ENCODE results near the gene TBATA. TPM values are rescaled to one million over a fixed set of nuclear protein-coding genes. Genes with fewer than 3 reads are reported as not detected.

TBATA gene
- total RNA-seq, 1 experiment from 2014 or later: not detected

DNA sequence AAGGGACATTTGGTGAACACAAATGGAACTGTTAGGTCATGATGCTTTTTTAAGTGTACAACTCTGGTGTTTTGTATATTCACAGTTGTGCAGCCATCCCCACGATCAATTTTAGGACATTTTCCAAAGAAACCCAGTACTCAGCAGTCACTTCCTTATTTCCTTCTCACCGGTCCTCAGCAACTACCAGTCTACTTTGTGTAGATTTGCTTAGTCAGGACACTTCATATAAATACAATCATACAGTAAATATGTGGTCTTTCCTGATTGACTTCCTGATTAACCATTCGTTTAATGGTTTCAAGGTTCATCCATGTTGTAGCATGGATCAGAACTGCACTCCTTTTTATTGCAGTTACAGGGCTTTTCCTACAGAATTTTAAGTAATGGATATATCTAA lies 45.0 kb upstream of the TBATA start:
- Histone ChIP-seq H3K36me3 (ENCODE audit: insufficient read depth, low read length, poor library complexity, severe bottlenecking) (no peaks in the 10 kb centered on the region), H3K27ac (ENCODE audit: low read depth, low read length, poor library complexity, severe bottlenecking) (no peak overlapping the region), H3K4me1 (ENCODE audit: insufficient read depth, low read length, poor library complexity, severe bottlenecking) (no peaks in the 10 kb centered on the region), H3K9me3 (ENCODE audit: low read depth, low read length, poor library complexity, severe bottlenecking) (no peaks in the 10 kb centered on the region), H3K27me3 (replicated peaks; ENCODE audit: insufficient read depth, low read depth, low read length, poor library complexity) (no peaks in the 10 kb centered on the region), H3K4me3 (ENCODE audit: low read depth, low read length, poor library complexity, severe bottlenecking) (no peak overlapping the region)
- no TSS peak for BruUV-seq (replicated peaks)
- ChIA-PET CTCF (no interaction called here), POLR2A (ENCODE audit: low non-redundant PET) (no interaction called here)
- no peak for DNase-seq (ENCODE audit: low spot score)
- intact Hi-C loops (cut with micrococcal nuclease; ENCODE audit: unreplicated experiment): no loop called here
- TF ChIP-seq CTCF (conservative IDR thresholded peaks at IDR 0.05; ENCODE audit: low read depth, low read length) (no peak), EZH2 (IDR thresholded peaks at IDR 0.05; ENCODE audit: borderline replicate concordance, low read depth, low read length, poor library complexity, severe bottlenecking) (no peak)

- BruUV-seq (replicated peaks): no TSS peak
- H3K27ac ChIP-seq (ENCODE audit: low read depth, low read length, poor library complexity, severe bottlenecking): no peak overlapping the region
- no peaks in the 10 kb centered on the region for H3K27me3 ChIP-seq (replicated peaks; ENCODE audit: insufficient read depth, low read depth, low read length, poor library complexity)
- TF ChIP-seq CTCF (conservative IDR thresholded peaks at IDR 0.05; ENCODE audit: low read depth, low read length) (no peak), EZH2 (IDR thresholded peaks at IDR 0.05; ENCODE audit: borderline replicate concordance, low read depth, low read length, poor library complexity, severe bottlenecking) (no peak)
- ChIA-PET POLR2A (ENCODE audit: low non-redundant PET) (no interaction called here), CTCF (no interaction called here)
- no peak overlapping the region for H3K4me3 ChIP-seq (ENCODE audit: low read depth, low read length, poor library complexity, severe bottlenecking)
- DNase-seq (ENCODE audit: low spot score): no peak
- H3K9me3 ChIP-seq (ENCODE audit: low read depth, low read length, poor library complexity, severe bottlenecking): no peaks in the 10 kb centered on the region
- intact Hi-C loops (cut with micrococcal nuclease; ENCODE audit: unreplicated experiment): no loop called here
- H3K4me1 ChIP-seq (ENCODE audit: insufficient read depth, low read length, poor library complexity, severe bottlenecking): no peaks in the 10 kb centered on the region
- no peaks in the 10 kb centered on the region for H3K36me3 ChIP-seq (ENCODE audit: insufficient read depth, low read length, poor library complexity, severe bottlenecking)
Observed at GRCh38 chr10:70829543-70829942, 44.4 kb upstream of the TBATA start.

DNA sequence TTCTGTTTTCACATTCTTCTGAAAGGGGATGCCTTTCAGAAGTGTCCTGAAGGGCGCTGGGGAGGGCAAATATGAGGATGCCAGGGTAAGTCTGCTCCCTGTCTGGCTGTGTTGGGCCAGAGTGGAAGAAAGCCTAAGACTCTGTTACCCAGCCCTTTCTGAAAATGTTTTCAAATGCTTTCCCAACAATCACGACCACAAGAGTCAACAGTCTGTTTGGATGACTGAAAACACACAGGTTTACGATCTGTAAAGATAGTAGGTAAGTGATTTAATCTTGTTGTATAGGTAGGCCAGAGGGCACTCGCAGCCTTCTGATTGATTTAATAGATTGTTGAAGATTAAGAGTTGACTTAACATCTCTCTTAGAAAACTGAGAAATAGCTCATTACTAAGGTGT lies 43.7 kb upstream of the TBATA start:
- BruUV-seq (replicated peaks): no TSS peak
- ChIA-PET POLR2A (ENCODE audit: low non-redundant PET) (no interaction called here), CTCF (no interaction called here)
- H3K27me3 ChIP-seq (replicated peaks; ENCODE audit: insufficient read depth, low read depth, low read length, poor library complexity): no peaks in the 10 kb centered on the region
- no peak for TF ChIP-seq CTCF (conservative IDR thresholded peaks at IDR 0.05; ENCODE audit: low read depth, low read length)
- no peak for TF ChIP-seq EZH2 (IDR thresholded peaks at IDR 0.05; ENCODE audit: borderline replicate concordance, low read depth, low read length, poor library complexity, severe bottlenecking)
- no peak overlapping the region for H3K27ac ChIP-seq (ENCODE audit: low read depth, low read length, poor library complexity, severe bottlenecking)
- intact Hi-C loops (cut with micrococcal nuclease; ENCODE audit: unreplicated experiment): no loop called here
- DNase-seq (ENCODE audit: low spot score): no peak
- no peak overlapping the region for H3K4me3 ChIP-seq (ENCODE audit: low read depth, low read length, poor library complexity, severe bottlenecking)
- H3K36me3 ChIP-seq (ENCODE audit: insufficient read depth, low read length, poor library complexity, severe bottlenecking): no peaks in the 10 kb centered on the region
- no peaks in the 10 kb centered on the region for H3K4me1 ChIP-seq (ENCODE audit: insufficient read depth, low read length, poor library complexity, severe bottlenecking)
- H3K9me3 ChIP-seq (ENCODE audit: low read depth, low read length, poor library complexity, severe bottlenecking): no peaks in the 10 kb centered on the region
